Measurements from ENCODE around the gene DRC1.

DRC1 gene

DNA sequence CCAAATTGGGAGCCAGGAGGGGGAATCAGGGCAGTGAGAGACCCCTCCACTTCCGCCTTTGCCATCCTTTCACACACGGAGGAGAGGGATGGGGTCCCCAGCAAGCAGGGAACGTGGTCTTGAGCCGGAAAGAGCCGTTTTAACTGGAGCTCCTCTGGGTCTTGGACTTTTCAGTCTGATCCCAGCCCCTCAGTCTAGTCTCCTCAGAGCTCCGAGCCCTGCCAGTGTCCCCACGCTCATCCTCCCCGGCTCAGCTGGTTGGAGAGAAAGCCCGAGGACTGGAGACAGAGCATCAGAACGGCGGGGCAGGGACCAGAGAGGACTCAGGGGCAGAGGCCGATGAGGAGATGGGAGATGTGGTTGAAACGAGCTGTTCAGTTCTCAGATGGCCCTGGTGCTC lies 102.3 kb downstream of the DRC1 start:
- Histone ChIP-seq H3K27me3 (ENCODE audit: control insufficient read depth, low read length) (peaks cover 8% of the 10 kb centered on the region; the same call in 1 of the 2 replicates), H3K4me2 (ENCODE audit: low read length) (no peak overlapping the region), H3K9me2 (replicated peaks; ENCODE audit: control insufficient read depth, low read length) (no peaks in the 10 kb centered on the region), H3K9me3 (ENCODE audit: control insufficient read depth, insufficient read depth, low read length) (no peaks in the 10 kb centered on the region), H3K4me3 (ENCODE audit: low read length) (no peak overlapping the region), H3F3A (ENCODE audit: control insufficient read depth, insufficient read depth) (no peaks in the 10 kb centered on the region), H3K4me1 (ENCODE audit: control insufficient read depth, low read length) (no peaks in the 10 kb centered on the region), H4K20me1 (ENCODE audit: control insufficient read depth, insufficient read depth, low read depth, low read length) (no peaks in the 10 kb centered on the region), H3K27ac (ENCODE audit: low read depth, low read length) (no peak overlapping the region), H3K79me2 (ENCODE audit: control insufficient read depth, low read length) (no peaks in the 10 kb centered on the region), H3K36me3 (ENCODE audit: control insufficient read depth, low read length) (no peaks in the 10 kb centered on the region)
- no peak for TF ChIP-seq EZH2phosphoT487 (IDR thresholded peaks at IDR 0.05; ENCODE audit: borderline replicate concordance, low read length)
- TF ChIP-seq, protein P1, sequence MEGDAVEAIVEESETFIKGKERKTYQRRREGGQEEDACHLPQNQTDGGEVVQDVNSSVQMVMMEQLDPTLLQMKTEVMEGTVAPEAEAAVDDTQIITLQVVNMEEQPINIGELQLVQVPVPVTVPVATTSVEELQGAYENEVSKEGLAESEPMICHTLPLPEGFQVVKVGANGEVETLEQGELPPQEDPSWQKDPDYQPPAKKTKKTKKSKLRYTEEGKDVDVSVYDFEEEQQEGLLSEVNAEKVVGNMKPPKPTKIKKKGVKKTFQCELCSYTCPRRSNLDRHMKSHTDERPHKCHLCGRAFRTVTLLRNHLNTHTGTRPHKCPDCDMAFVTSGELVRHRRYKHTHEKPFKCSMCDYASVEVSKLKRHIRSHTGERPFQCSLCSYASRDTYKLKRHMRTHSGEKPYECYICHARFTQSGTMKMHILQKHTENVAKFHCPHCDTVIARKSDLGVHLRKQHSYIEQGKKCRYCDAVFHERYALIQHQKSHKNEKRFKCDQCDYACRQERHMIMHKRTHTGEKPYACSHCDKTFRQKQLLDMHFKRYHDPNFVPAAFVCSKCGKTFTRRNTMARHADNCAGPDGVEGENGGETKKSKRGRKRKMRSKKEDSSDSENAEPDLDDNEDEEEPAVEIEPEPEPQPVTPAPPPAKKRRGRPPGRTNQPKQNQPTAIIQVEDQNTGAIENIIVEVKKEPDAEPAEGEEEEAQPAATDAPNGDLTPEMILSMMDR (IDR thresholded peaks at IDR 0.05; ENCODE audit: low read depth, low read length, poor library complexity, severe bottlenecking), result no peak

DNA sequence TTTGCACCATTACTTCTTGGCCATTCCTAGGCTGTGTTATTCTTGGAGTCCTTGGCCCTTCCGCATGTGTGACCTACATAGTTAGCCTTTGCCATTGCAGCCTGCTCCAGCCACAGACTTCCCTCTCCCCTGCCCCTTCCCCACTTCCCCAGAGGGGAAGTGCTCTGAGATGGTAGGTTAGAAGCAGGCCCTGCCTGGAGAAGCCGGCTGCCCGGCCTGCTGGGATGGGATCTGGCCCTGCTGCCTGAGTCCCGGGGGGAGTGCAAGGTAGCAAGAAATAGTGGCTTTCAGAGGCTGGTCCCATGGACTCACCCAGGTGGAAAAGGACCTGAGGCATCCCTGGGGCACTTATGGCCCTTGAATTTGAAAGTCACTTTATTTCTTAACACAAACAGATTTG lies 104.6 kb downstream of the DRC1 start:
- Histone ChIP-seq H3K4me1 (ENCODE audit: control insufficient read depth, low read length) (no peaks in the 10 kb centered on the region), H3K4me3 (ENCODE audit: low read length) (no peak overlapping the region), H3K27me3 (ENCODE audit: control insufficient read depth, low read length) (peaks cover 13% of the 10 kb centered on the region; the same call in 1 of the 2 replicates), H3K36me3 (ENCODE audit: control insufficient read depth, low read length) (no peaks in the 10 kb centered on the region), H3K9me3 (ENCODE audit: control insufficient read depth, insufficient read depth, low read length) (no peaks in the 10 kb centered on the region), H3F3A (ENCODE audit: control insufficient read depth, insufficient read depth) (no peaks in the 10 kb centered on the region), H3K27ac (ENCODE audit: low read depth, low read length) (no peak overlapping the region), H3K9me2 (replicated peaks; ENCODE audit: control insufficient read depth, low read length) (no peaks in the 10 kb centered on the region), H4K20me1 (ENCODE audit: control insufficient read depth, insufficient read depth, low read depth, low read length) (no peaks in the 10 kb centered on the region), H3K4me2 (ENCODE audit: low read length) (no peak overlapping the region), H3K79me2 (ENCODE audit: control insufficient read depth, low read length) (no peaks in the 10 kb centered on the region)
- no peak for TF ChIP-seq EZH2phosphoT487 (IDR thresholded peaks at IDR 0.05; ENCODE audit: borderline replicate concordance, low read length)
- TF ChIP-seq, protein P1 (IDR thresholded peaks at IDR 0.05; ENCODE audit: low read depth, low read length, poor library complexity, severe bottlenecking), result no peak

Measured in DOHH2 (cell line).